Measurements from ENCODE around the gene HDAC9. TPM values are rescaled to one million over a fixed set of nuclear protein-coding genes. Genes with fewer than 3 reads are reported as not detected.
A peak's percentile ranks its signal among the peaks of the same experiment; 100 is the strongest.

Gene HDAC9
- polyA plus RNA-seq, 1 of the 3 experiments (the other 2 are of a cell fraction) = 11.6 TPM

GRCh38 chr7:18667466-18667865 lies 171.9 kb downstream of the HDAC9 start:
- peak overlapping the region; percentile 59; the same call in 1 of the 2 replicates for H3K4me2 ChIP-seq
- H3K79me2 ChIP-seq (ENCODE audit: insufficient read depth) = 0 out of 2 replicates have a peak, but pooled peaks cover 3% of the 10 kb centered on the region
- H3K36me3 ChIP-seq (replicated peaks in 1 of 2; ENCODE audit: control insufficient read depth in 1 of 2, insufficient read depth in 2 of 2, low read length in 1 of 2) = peaks cover 30 to 54% of the 10 kb centered on the region in 2 experiments
- ChIA-PET CTCF (interaction anchor here (1.0 to 1.4 kb wide), 3 partner anchors 26 to 423 kb away, joined by 3 read pairs; no protein-coding TSS in a partner anchor), POLR2A (no interaction called here)
- H3K4me3 ChIP-seq (ENCODE audit: low read depth in 2 of 2, low read length in 1 of 2) = no peak overlapping the region
- H2AFZ ChIP-seq (ENCODE audit: low read depth) = peak overlapping the region; percentile 27; the same call in 1 of the 2 replicates
- no peaks in the 10 kb centered on the region for H3K9me3 ChIP-seq
- peaks cover 9 to 16% of the 10 kb centered on the region in 2 experiments; a peak in 3 of 4 replicates for H3K4me1 ChIP-seq (ENCODE audit: control insufficient read depth in 1 of 2, insufficient read depth in 2 of 2, low read depth in 1 of 2, low read length in 1 of 2)
- H3K27me3 ChIP-seq (ENCODE audit: insufficient read depth) = no peaks in the 10 kb centered on the region
- 27% methylated on average over 1 of the region's 1 CpG for WGBS (ENCODE audit: low lambda C conversion rate)
- no peaks in the 10 kb centered on the region for H4K20me1 ChIP-seq (ENCODE audit: insufficient read depth)
- no peak overlapping the region; the same call in 1 of the 2 replicates for H3K9ac ChIP-seq
- peak overlapping the region; percentile 81 to 82; a peak in 3 of 4 replicates for H3K27ac ChIP-seq (ENCODE audit: low read depth in 2 of 2, low read length in 1 of 2)
- H3K9me2 ChIP-seq = no peaks in the 10 kb centered on the region
- DNase-seq = no peak
- peaks cover 28% of the 10 kb centered on the region for H3F3A ChIP-seq (replicated peaks; ENCODE audit: insufficient read depth)
- no peak for TF ChIP-seq NRF1 (IDR thresholded peaks at IDR 0.05; ENCODE audit: low read depth, low read length)
- peak; percentile 59; the same call in 1 of the 2 replicates for TF ChIP-seq NFIC (IDR thresholded peaks at IDR 0.05; ENCODE audit: borderline replicate concordance)
- TF ChIP-seq RCOR1 (IDR thresholded peaks at IDR 0.05; ENCODE audit: low read length) = no peak
- peak; percentile 56; the same call in 1 of the 2 replicates for TF ChIP-seq TCF12 (IDR thresholded peaks at IDR 0.05)
- TF ChIP-seq PBX3 (IDR thresholded peaks at IDR 0.05) = peak; percentile 53; the same call in 1 of the 2 replicates
- no peak for TF ChIP-seq SMC3 (IDR thresholded peaks at IDR 0.05; ENCODE audit: low read depth, low read length)
- TF ChIP-seq SIN3A (IDR thresholded peaks at IDR 0.05; ENCODE audit: borderline replicate concordance, low read depth, low read length) = no peak
- no peak for TF ChIP-seq USF1 (IDR thresholded peaks at IDR 0.05; ENCODE audit: borderline replicate concordance, low read depth)
- peak; percentile 78 for TF ChIP-seq GABPA (IDR thresholded peaks at IDR 0.05; ENCODE audit: low read depth)
- TF ChIP-seq ELF1 (IDR thresholded peaks at IDR 0.05) = peak; percentile 73
- no peak for TF ChIP-seq REST (IDR thresholded peaks at IDR 0.05; ENCODE audit: low read depth, low read length)
- TF ChIP-seq FOXM1 (IDR thresholded peaks at IDR 0.05; ENCODE audit: low read depth) = no peak
- peak; percentile 92 for TF ChIP-seq FOSL2 (IDR thresholded peaks at IDR 0.05; ENCODE audit: borderline replicate concordance, low read depth)
- 0 out of 2 replicates have a peak, but pooled peaks have one; percentile 20 for TF ChIP-seq ZBTB33 (IDR thresholded peaks at IDR 0.05; ENCODE audit: borderline replicate concordance, low read depth)
- no peak for TF ChIP-seq CHD2 (IDR thresholded peaks at IDR 0.05; ENCODE audit: low read length, partially characterized antibody)
- TF ChIP-seq YY1 (IDR thresholded peaks at IDR 0.05; ENCODE audit: low read depth) = no peak
- no peak for TF ChIP-seq CTCF (IDR thresholded peaks at IDR 0.05)
- TF ChIP-seq GATA2 (CRISPR knock-in tag; IDR thresholded peaks at IDR 0.05) = no peak
- TF ChIP-seq IRF3 (IDR thresholded peaks at IDR 0.05; ENCODE audit: low read depth, low read length) = no peak
- TF ChIP-seq EP300 (IDR thresholded peaks at IDR 0.05; ENCODE audit: borderline replicate concordance in 1 of 2, low read depth in 1 of 2, low read length in 1 of 2) = peak in 1 of 2 experiments; percentile 74; a peak in 1 of 4 replicates
- no peak for TF ChIP-seq RAD21 (IDR thresholded peaks at IDR 0.05; ENCODE audit: low read length)
- no peak for TF ChIP-seq USF2 (IDR thresholded peaks at IDR 0.05; ENCODE audit: borderline replicate concordance, low read depth, low read length)

Measured in SK-N-SH (cell line).